ENCODE measurements around the gene RCAN3. TPM values are rescaled to one million over a fixed set of nuclear protein-coding genes. Genes with fewer than 3 reads are reported as not detected.

The RCAN3 gene
- 0.78 and 2.0 TPM in 2 replicates for polyA plus RNA-seq

GRCh38 chr1:24502709-24503058 is at the start of gene RCAN3:
RCAN3 (plus strand) TSS chr1:24502836; CDS start chr1:24514373, 11,537 bp downstream.

DNA sequence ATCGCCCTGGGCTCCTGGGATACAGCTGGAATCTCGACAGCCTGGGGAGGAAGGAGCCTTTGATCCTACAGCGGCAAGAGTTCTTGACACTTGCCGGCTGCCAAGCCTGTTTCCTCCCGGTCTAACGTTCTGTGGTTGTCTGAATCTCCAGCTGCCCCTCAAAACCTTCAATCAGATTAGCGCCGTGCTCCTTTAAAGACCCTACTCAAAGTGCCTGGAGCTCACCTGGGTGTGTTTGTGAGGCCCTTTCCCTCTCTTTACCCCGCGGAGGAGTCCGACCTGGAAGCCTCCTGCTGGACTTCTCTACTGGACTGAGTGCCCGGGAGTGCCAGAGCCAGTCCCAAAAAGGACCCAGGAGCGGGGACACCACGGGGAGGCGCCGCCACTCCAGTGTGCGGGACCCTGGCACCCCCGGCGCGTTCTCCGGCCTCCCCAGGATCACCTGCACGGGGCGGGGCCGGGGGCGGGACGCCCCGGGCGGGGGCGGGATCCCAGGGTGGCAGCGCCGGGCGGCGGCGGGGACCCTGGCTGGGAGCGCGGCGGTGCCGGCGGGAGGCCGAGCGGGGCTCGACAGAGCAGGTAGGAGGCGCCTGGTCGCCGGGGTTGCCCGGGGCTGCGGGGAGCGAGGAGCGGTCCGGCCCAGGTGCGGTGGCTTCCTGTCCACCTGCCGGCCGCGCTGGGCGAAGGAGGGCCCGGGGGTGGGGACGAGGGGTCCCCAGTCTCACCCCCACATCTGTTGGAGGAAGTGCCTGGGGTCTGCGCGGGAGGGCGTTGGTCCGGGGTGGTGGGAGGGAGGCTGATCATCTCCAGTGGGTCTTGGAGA is 53.2 kb downstream of the RCAN3 start, which contains the start of gene NCMAP:
Gene NCMAP, plus strand, starts transcription at position 497 of the 823 bp plus-strand sequence. CDS start 39,344 bp downstream, outside the sequence.

Other genes starting within 250 kb of the RCAN3 start
- gene GRHL3, start 183.5 kb upstream of the RCAN3 start, polyA plus RNA-seq: 0.13 TPM in 1 of 2 replicates, not detected in the other
- gene STPG1, start 89.1 kb upstream of the RCAN3 start, polyA plus RNA-seq: 20.4 and 21.3 TPM in 2 replicates
- 22.7 and 29.0 TPM in 2 replicates for gene NIPAL3, start 87.0 kb upstream of the RCAN3 start, polyA plus RNA-seq
- gene NCMAP, start 53.3 kb downstream of the RCAN3 start, polyA plus RNA-seq: not detected in 2 replicates
- 86.0 and 124 TPM in 2 replicates for gene SRRM1, start 140.5 kb downstream of the RCAN3 start, polyA plus RNA-seq
- 4.0 and 4.1 TPM in 2 replicates for gene CLIC4, start 242.6 kb downstream of the RCAN3 start, polyA plus RNA-seq